DLD1 (cell line): Measurements from ENCODE around the gene GATA5.

ENCODE experiments used
- in situ Hi-C: cut with HindIII; loops from 2 replicates; pipeline ENCODE4 v1.10.0; 2017; ENCODE audit warnings: low sequenced_read_pairs

Gene GATA5

GRCh38 chr20:62473717-62474603 lies 1.8 kb downstream of the GATA5 start:
- in situ Hi-C loops, result no loop called here

- in situ Hi-C loops, result no loop called here
These were observed 2.7 kb downstream of the GATA5 start for GRCh38 chr20:62472941-62473585.

GRCh38 chr20:62472138-62472940 lies 3.5 kb downstream of the GATA5 start:
- in situ Hi-C loops, result no loop called here

- in situ Hi-C loops, result no loop called here
These were observed 5.3 kb downstream of the GATA5 start for GRCh38 chr20:62470459-62470858.

GRCh38 chr20:62470001-62470400 lies 5.8 kb downstream of the GATA5 start:
- in situ Hi-C loops, result no loop called here

- in situ Hi-C loops, result no loop called here
These were observed 6.4 kb downstream of the GATA5 start for GRCh38 chr20:62469352-62469751.

- in situ Hi-C loops, result no loop called here
These were observed 8.8 kb downstream of the GATA5 start for GRCh38 chr20:62466806-62467537.

- in situ Hi-C loops, result no loop called here
These were observed 9.6 kb downstream of the GATA5 start for GRCh38 chr20:62466072-62466760.

- in situ Hi-C loops, result no loop called here
These were observed 10.8 kb downstream of the GATA5 start for GRCh38 chr20:62464990-62465389.

GRCh38 chr20:62464425-62464770 lies 11.4 kb downstream of the GATA5 start:
- in situ Hi-C loops, result no loop called here

GRCh38 chr20:62463651-62464424 lies 12.0 kb downstream of the GATA5 start:
- in situ Hi-C loops, result no loop called here

GRCh38 chr20:62462976-62463592 lies 12.7 kb downstream of the GATA5 start:
- in situ Hi-C loops, result no loop called here

GRCh38 chr20:62461834-62462233 lies 14.0 kb downstream of the GATA5 start:
- in situ Hi-C loops, result no loop called here

- in situ Hi-C loops, result no loop called here
These were observed 14.6 kb downstream of the GATA5 start for GRCh38 chr20:62461157-62461556.

GRCh38 chr20:62460678-62461077 lies 15.1 kb downstream of the GATA5 start:
- in situ Hi-C loops, result no loop called here

GRCh38 chr20:62459488-62459887 lies 16.3 kb downstream of the GATA5 start:
- in situ Hi-C loops, result no loop called here

- in situ Hi-C loops, result no loop called here
These were observed 17.2 kb downstream of the GATA5 start for GRCh38 chr20:62458275-62459251.

GRCh38 chr20:62457831-62458230 lies 18.0 kb downstream of the GATA5 start:
- in situ Hi-C loops, result no loop called here
